GM23338 (cell line): ENCODE measurements around the gene TMEM190. TPM values are rescaled to one million over a fixed set of nuclear protein-coding genes. Genes with fewer than 3 reads are reported as not detected.

Experiments
- ATAC-seq: fragments of 200-7000 bp; cut with Tn5 transposase; 3 replicates; pipeline ENCODE4 v1.9.1; 2020
- DNase-seq: peaks from one replicate; pipeline ENCODE4 v3.0.0-alpha.2; 2015; ENCODE audit warnings: low spot score
- H2AFZ ChIP-seq: fragments of 200-600 bp; sonication (generic); 2 replicates; pipeline ENCODE4 v1.8.0; 2016; ENCODE audit warnings: antibody characterized with exemption, mild to moderate bottlenecking, moderate library complexity
- H3F3A ChIP-seq: fragments of 200-600 bp; sonication (generic); replicated peaks from 2 replicates; pipeline ENCODE4 v1.8.0; 2017; ENCODE audit warnings: antibody characterized with exemption, mixed run types, low read depth
- H3K27ac ChIP-seq: fragments of 200-600 bp; sonication (generic); 2 replicates; pipeline ENCODE4 v1.6.1; 2016; ENCODE audit warnings: low read depth
- H3K27me3 ChIP-seq: fragments of 200-600 bp; sonication (generic); 2 replicates; pipeline ENCODE4 v1.8.0; 2016; ENCODE audit warnings: mild to moderate bottlenecking, mixed run types, moderate library complexity; ENCODE audit not compliant: insufficient read depth
- H3K36me3 ChIP-seq: fragments of 200-600 bp; sonication (generic); 2 replicates; pipeline ENCODE4 v1.8.0; 2016; ENCODE audit warnings: mild to moderate bottlenecking; ENCODE audit not compliant: insufficient read depth
- H3K4me1 ChIP-seq: fragments of 200-600 bp; sonication (generic); 2 replicates; pipeline ENCODE4 v1.8.0; 2016; ENCODE audit warnings: mild to moderate bottlenecking, moderate library complexity; ENCODE audit not compliant: insufficient read depth
- H3K4me2 ChIP-seq: fragments of 200-600 bp; sonication (generic); 2 replicates; pipeline ENCODE4 v1.7.1; 2017; ENCODE audit warnings: mixed run types
- H3K4me3 ChIP-seq: fragments of 200-600 bp; sonication (generic); 2 replicates; pipeline ENCODE4 v1.6.1; 2016; ENCODE audit warnings: mixed run types
- H3K79me2 ChIP-seq: fragments of 200-600 bp; sonication (generic); replicated peaks from 2 replicates; pipeline ENCODE4 v1.8.0; 2017; ENCODE audit warnings: mild to moderate bottlenecking; ENCODE audit not compliant: insufficient read depth
- H3K9me2 ChIP-seq: fragments of 200-600 bp; sonication (generic); 2 replicates; pipeline ENCODE4 v1.8.0; 2017; ENCODE audit not compliant: insufficient read depth
- H4K20me1 ChIP-seq: fragments of 200-600 bp; sonication (generic); replicated peaks from 2 replicates; pipeline ENCODE4 v1.8.0; 2017; ENCODE audit warnings: mild to moderate bottlenecking; ENCODE audit not compliant: insufficient read depth
- H3K27ac Mint-ChIP-seq: 2 replicates; pipeline ENCODE4 v1.8.0; 2020; ENCODE audit warnings: inconsistent platforms, mild to moderate bottlenecking, moderate library complexity, mixed read lengths
- H3K27me3 Mint-ChIP-seq: 3 replicates; pipeline ENCODE4 v1.8.0; 2022; ENCODE audit warnings: low read depth, mild to moderate bottlenecking, moderate library complexity, mixed read lengths, inconsistent platforms; ENCODE audit not compliant: insufficient read depth, poor library complexity
- H3K36me3 Mint-ChIP-seq: 3 replicates; pipeline ENCODE4 v1.8.0; 2021; ENCODE audit warnings: low read depth, mild to moderate bottlenecking, inconsistent platforms, moderate library complexity, mixed read lengths
- H3K4me1 Mint-ChIP-seq: 3 replicates; pipeline ENCODE4 v1.8.0; 2020; ENCODE audit warnings: mild to moderate bottlenecking, inconsistent platforms, mixed read lengths
- H3K4me3 Mint-ChIP-seq: 3 replicates; pipeline ENCODE4 v1.8.0; 2021; ENCODE audit warnings: moderate library complexity, mild to moderate bottlenecking, inconsistent platforms, mixed read lengths
- H3K9me3 Mint-ChIP-seq: 3 replicates; pipeline ENCODE4 v1.8.0; 2020; ENCODE audit warnings: moderate library complexity, mild to moderate bottlenecking, inconsistent platforms, mixed read lengths
- CREB1 ChIP-seq: fragments of 250-450 bp; sonication (Bioruptor Pico); IDR thresholded peaks from 2 replicates; pipeline ENCODE4 v1.5.0; 2020; ENCODE audit warnings: low read depth, mild to moderate bottlenecking, moderate library complexity
- CTCF ChIP-seq, 2 experiments: fragments of 200-600 bp in 1 of 2; sonication (generic) in 1 of 2; conservative IDR thresholded peaks; 2 replicates each; pipeline versions ENCODE4 v1.5.1 to v1.6.1; 2016 to 2017; ENCODE audit warnings: antibody characterized with exemption in 2 of 2, low read depth in 2 of 2, mild to moderate bottlenecking in 2 of 2, moderate library complexity in 1 of 2
- ETS1 ChIP-seq: IDR thresholded peaks from 2 replicates; pipeline ENCODE4 v1.6.1; 2016; ENCODE audit warnings: antibody characterized with exemption
- EZH2phosphoT487 ChIP-seq: fragments of 200-600 bp; sonication (generic); IDR thresholded peaks from one replicate; pipeline ENCODE4 v1.8.1; 2018; ENCODE audit warnings: antibody characterized with exemption; ENCODE audit not compliant: unreplicated experiment
- JUNB ChIP-seq: IDR thresholded peaks from one replicate; pipeline ENCODE4 v1.6.1; 2016; ENCODE audit warnings: antibody characterized with exemption; ENCODE audit not compliant: unreplicated experiment
- POLR2AphosphoS5 ChIP-seq: IDR thresholded peaks from 2 replicates; pipeline ENCODE4 v1.6.1; 2016; ENCODE audit warnings: antibody characterized with exemption, low read depth
- REST ChIP-seq: IDR thresholded peaks from one replicate; pipeline ENCODE4 v1.6.1; 2018; ENCODE audit warnings: antibody characterized with exemption; ENCODE audit not compliant: unreplicated experiment
- STAT1 ChIP-seq: IDR thresholded peaks from one replicate; pipeline ENCODE4 v1.6.1; 2016; ENCODE audit warnings: antibody characterized with exemption; ENCODE audit not compliant: unreplicated experiment
- ZNF114 ChIP-seq: fragments of 250-450 bp; sonication (Bioruptor Pico); IDR thresholded peaks from 2 replicates; pipeline ENCODE4 v1.5.0; 2020; ENCODE audit warnings: mild to moderate bottlenecking, moderate library complexity
- ZNF331 ChIP-seq: fragments of 250-450 bp; sonication (Bioruptor Pico); IDR thresholded peaks from 2 replicates; pipeline ENCODE4 v1.5.0; 2020; ENCODE audit warnings: low read depth, mild to moderate bottlenecking, moderate library complexity
- polyA plus RNA-seq: library from polyadenylated mRNA; unstranded; fragments of >200 nt; fragmentation: Nextera tagmentation; extraction: Ambion mirVana; gene quantifications from 2 replicates; pipeline ENCODE4 v1.2.1, GENCODE V29; 2016
- total RNA-seq: library from RNA; depleted of rRNA; stranded (reverse); fragments of >200 nt; shearing (Covaris generic); gene quantifications from 2 replicates; pipeline ENCODE4 v1.2.3, GENCODE V29; 2014

Gene TMEM190
- total and polyA plus RNA-seq, 2 experiments from 2014 or later: 4.8 TPM; not detected in 1

GRCh38 chr19:55368106-55368505 lies 8.5 kb upstream of the TMEM190 start:
- DNase-seq (no peak), ATAC-seq (no peak)
- Mint-ChIP-seq H3K27me3 (peaks cover 57% of the 10 kb centered on the region), H3K4me3 (no peak overlapping the region), H3K4me1 (peaks cover 24% of the 10 kb centered on the region), H3K9me3 (no peaks in the 10 kb centered on the region; the same call in 1 of the 3 replicates), H3K27ac (no peak overlapping the region), H3K36me3 (no peaks in the 10 kb centered on the region; the same call in 2 of the 3 replicates)
- Histone ChIP-seq H3K4me3 (no peak overlapping the region), H3K27ac (no peak overlapping the region), H3F3A (peaks cover 4% of the 10 kb centered on the region; the same call in 1 of the 2 replicates), H3K27me3 (peaks cover 61% of the 10 kb centered on the region), H3K4me2 (no peak overlapping the region; the same call in 1 of the 2 replicates), H3K79me2 (no peaks in the 10 kb centered on the region), H3K9me2 (no peaks in the 10 kb centered on the region), H4K20me1 (no peaks in the 10 kb centered on the region), H3K4me1 (peaks cover 13% of the 10 kb centered on the region; the same call in 1 of the 2 replicates), H3K36me3 (no peaks in the 10 kb centered on the region), H2AFZ (no peak overlapping the region)
- TF ChIP-seq CTCF (conservative IDR thresholded peaks at IDR 0.05; ENCODE audit: low read depth in 2 of 2) (no peak), STAT1 (no peak), ZNF114 (CRISPR knock-in tag) (no peak), REST (no peak), CREB1 (no peak), JUNB (no peak), EZH2phosphoT487 (no peak), POLR2AphosphoS5 (no peak), ZNF331 (CRISPR knock-in tag) (no peak), ETS1 (no peak)
